HCT116 (cell line): ENCODE results near the gene H2AZ2. TPM values are rescaled to one million over a fixed set of nuclear protein-coding genes. Genes with fewer than 3 reads are reported as not detected.

Source experiments
- ATAC-seq: fragments of 200-7000 bp; cut with Tn5 transposase; 2 replicates; pipeline ENCODE4 v1.9.1; 2020; ENCODE audit warnings: mild to moderate bottlenecking, moderate library complexity
- BruUV-seq: library from RNA; stranded (reverse); fragments of 400-500 nt; replicated peaks from 2 replicates; lab custom pipeline; 2021; lab: Mats Ljungman, UMichigan
- CTCF ChIA-PET: fragments of 300-600 bp; sonication (Branson Sonifier 250); formaldehyde crosslinking; loops from one replicate; lab custom pipeline; 2021; ENCODE audit warnings: antibody characterized with exemption; lab: Charles Lee
- POLR2A ChIA-PET: fragments of 300-600, 350-600 bp; sonication (Branson Sonifier 250); formaldehyde crosslinking; loops from one replicate; lab custom pipeline; 2021; ENCODE audit warnings: antibody characterized with exemption; lab: Charles Lee
- RAD21 ChIA-PET, 2 experiments: fragments of 300-600 bp; sonication (Branson Sonifier 250); formaldehyde crosslinking; loops; one replicate each; lab custom pipeline; 2023; ENCODE audit warnings: low total read pairs in 2 of 2; ENCODE audit not compliant: uncharacterized antibody in 2 of 2, unreplicated experiment in 2 of 2, low non-redundant PET in 1 of 2; lab: Charles Lee
- DNase-seq: peaks from one replicate; pipeline ENCODE4 v3.0.0-alpha.2; 2010; ENCODE audit warnings: low read depth, low spot score
- H2AFZ ChIP-seq: fragments of 200-600 bp; shearing (Covaris generic), sonication (generic); 2 replicates; pipeline ENCODE4 v1.6.1; 2017; ENCODE audit warnings: low read depth, mixed run types, mixed read lengths, antibody characterized with exemption, low read length; ENCODE audit not compliant: poor library complexity, severe bottlenecking
- H3K27ac ChIP-seq: 2 replicates; pipeline ENCODE4 v1.5.1; 2012; ENCODE audit warnings: low read depth, low read length
- H3K27me3 ChIP-seq: fragments of 200-600 bp; sonication (generic); 2 replicates; pipeline ENCODE4 v1.6.1; 2016; ENCODE audit warnings: mixed run types, low read length, mixed read lengths; ENCODE audit not compliant: insufficient read depth
- H3K36me3 ChIP-seq, 2 experiments: fragments of 200-500 bp in 1 of 2; fragments of 200-600 bp in 1 of 2; sonication (Bioruptor generic) in 1 of 2; sonication (generic) in 1 of 2; 2 replicates each; pipeline versions ENCODE4 v1.5.1 to v1.6.1; 2014 to 2016; ENCODE audit warnings: low read length in 2 of 2, inconsistent platforms in 1 of 2, mixed read lengths in 1 of 2, mixed run types in 1 of 2; ENCODE audit not compliant: insufficient read depth in 2 of 2, control insufficient read depth in 1 of 2
- H3K4me1 ChIP-seq, 2 experiments: fragments of 200-600 bp in 1 of 2; sonication (generic) in 1 of 2; 2 replicates each; pipeline versions ENCODE4 v1.5.1 to v1.6.1; 2012 to 2017; ENCODE audit warnings: low read length in 2 of 2, inconsistent platforms in 1 of 2, mild to moderate bottlenecking in 1 of 2, mixed read lengths in 1 of 2, mixed run types in 1 of 2, moderate library complexity in 1 of 2; ENCODE audit not compliant: insufficient read depth in 2 of 2, control insufficient read depth in 1 of 2
- H3K4me2 ChIP-seq: fragments of 200-600 bp; sonication (generic); 2 replicates; pipeline ENCODE4 v1.6.1; 2017; ENCODE audit warnings: mixed run types, low read length, mixed read lengths
- H3K4me3 ChIP-seq, 2 experiments: fragments of 200-600 bp in 1 of 2; sonication (generic) in 1 of 2; replicated peaks in 1 of 2; 2 replicates each; pipeline ENCODE4 v1.5.1; 2011 to 2016; ENCODE audit warnings: low read length in 2 of 2, control low read depth in 1 of 2, low read depth in 1 of 2, mild to moderate bottlenecking in 1 of 2, mixed read lengths in 1 of 2, mixed run types in 1 of 2
- H3K79me2 ChIP-seq: fragments of 200-600 bp; sonication (generic); 2 replicates; pipeline ENCODE4 v1.6.1; 2017; ENCODE audit warnings: mild to moderate bottlenecking, mixed run types, low read length, moderate library complexity, mixed read lengths; ENCODE audit not compliant: insufficient read depth
- H3K9ac ChIP-seq: fragments of 200-600 bp; sonication (generic); 2 replicates; pipeline ENCODE4 v1.6.1; 2016; ENCODE audit warnings: low read length, mixed read lengths
- H3K9me2 ChIP-seq: fragments of 200-600 bp; sonication (generic), shearing (Covaris generic); 2 replicates; pipeline ENCODE4 v1.6.1; 2017; ENCODE audit warnings: mixed run types, mild to moderate bottlenecking, moderate library complexity; ENCODE audit not compliant: insufficient read depth
- H3K9me3 ChIP-seq, 2 experiments: fragments of 200-500 bp in 1 of 2; fragments of 200-600 bp in 1 of 2; sonication (Bioruptor generic) in 1 of 2; sonication (generic) in 1 of 2; 2 replicates each; pipeline ENCODE4 v1.6.1; 2014 to 2017; ENCODE audit warnings: low read length in 2 of 2, mixed read lengths in 2 of 2, inconsistent platforms in 1 of 2, low read depth in 1 of 2, mild to moderate bottlenecking in 1 of 2, mixed run types in 1 of 2, moderate library complexity in 1 of 2; ENCODE audit not compliant: control insufficient read depth in 1 of 2, insufficient read depth in 1 of 2
- H4K20me1 ChIP-seq: fragments of 200-600 bp; sonication (generic), shearing (Covaris generic); 2 replicates; pipeline ENCODE4 v1.6.1; 2017; ENCODE audit warnings: mixed run types, mild to moderate bottlenecking, moderate library complexity; ENCODE audit not compliant: insufficient read depth
- CBX3 ChIP-seq: IDR thresholded peaks from 2 replicates; pipeline ENCODE4 v1.6.1; 2012; ENCODE audit warnings: low read depth
- EGR1 ChIP-seq: IDR thresholded peaks from 2 replicates; pipeline ENCODE4 v1.6.1; 2012; ENCODE audit warnings: low read depth
- POLR2AphosphoS5 ChIP-seq: IDR thresholded peaks from 2 replicates; pipeline ENCODE4 v1.6.1; 2011; ENCODE audit warnings: mild to moderate bottlenecking, low read depth, low read length, moderate library complexity
- SP1 ChIP-seq: IDR thresholded peaks from 2 replicates; pipeline ENCODE4 v1.6.1; 2012; ENCODE audit warnings: low read depth
- SRF ChIP-seq: IDR thresholded peaks from 2 replicates; pipeline ENCODE4 v1.6.1; 2012; ENCODE audit warnings: low read depth
- TCF7L2 ChIP-seq: IDR thresholded peaks from 2 replicates; pipeline ENCODE4 v1.7.0; 2011; ENCODE audit warnings: borderline replicate concordance, inconsistent platforms; ENCODE audit not compliant: insufficient read depth, insufficient read length; ENCODE audit errors: extremely low read depth
- YY1 ChIP-seq: IDR thresholded peaks from 2 replicates; pipeline ENCODE4 v1.6.1; 2011; ENCODE audit warnings: low read length, low read depth, moderate library complexity, mild to moderate bottlenecking; ENCODE audit not compliant: insufficient replicate concordance; ENCODE audit errors: extremely low read depth
- ZNF274 ChIP-seq: fragments of 200-500 bp; sonication (Bioruptor generic); IDR thresholded peaks from 2 replicates; pipeline ENCODE4 v1.6.1; 2014; ENCODE audit warnings: mild to moderate bottlenecking, low read depth, low read length, inconsistent platforms
- intact Hi-C: fragments of 100-400 bp; cut with micrococcal nuclease; formaldehyde crosslinking; loops from 2 replicates; pipeline ENCODE4 v1.10.0; 2022
- total RNA-seq: library from RNA; stranded (reverse); gene quantifications from one replicate; pipeline ENCODE4 v1.2.1, GENCODE V29; 2021; ENCODE audit not compliant: unreplicated experiment
- TF ChIP-seq, protein P1 (sequence below): IDR thresholded peaks from 2 replicates; pipeline ENCODE4 v1.6.1; 2012
- TF ChIP-seq, protein P2 (sequence below): IDR thresholded peaks from 2 replicates; pipeline ENCODE4 v1.6.1; 2012; ENCODE audit warnings: low read depth

Gene H2AZ2
- total RNA-seq, 1 experiment from 2014 or later = 226 TPM

DNA sequence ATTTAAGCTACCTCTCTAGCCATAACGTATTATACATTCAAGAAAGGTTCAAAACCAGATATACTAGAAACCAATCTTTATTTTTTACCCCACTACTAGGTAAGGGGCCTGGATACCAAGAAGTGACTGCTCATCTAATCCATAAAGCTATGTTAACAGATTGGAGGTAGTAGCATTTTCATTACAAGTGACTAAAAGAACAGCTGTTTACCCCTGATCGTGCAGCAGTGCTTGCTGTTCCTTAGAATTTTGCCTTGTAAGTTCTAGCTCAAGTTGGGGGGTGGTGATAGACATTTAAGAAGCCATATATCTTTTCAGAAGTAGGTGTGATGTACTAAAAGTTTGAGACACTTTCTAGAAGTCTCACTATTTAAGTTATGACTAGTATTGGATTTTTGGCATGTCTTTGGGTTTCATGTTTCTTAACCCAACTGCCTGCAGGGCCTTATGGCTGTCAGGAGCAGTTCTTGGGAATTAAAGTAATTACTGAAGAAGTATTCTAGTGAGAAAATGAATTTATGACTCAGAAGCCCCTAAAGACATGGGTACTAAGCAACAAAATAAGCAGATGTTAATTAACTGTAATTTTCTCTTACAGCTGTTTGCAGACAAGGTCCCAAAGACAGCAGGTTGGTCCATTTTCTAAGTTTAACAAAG is 49.1 kb downstream of the H2AZ2 start:
- BruUV-seq = no TSS peak
- Histone ChIP-seq H3K4me3 (peak overlapping the region in 1 of 2 experiments; percentile 12; a peak in 1 of 4 replicates), H3K27ac (peak overlapping the region; percentile 99), H3K4me2 (peak overlapping the region; percentile 90), H4K20me1 (peaks cover 43% of the 10 kb centered on the region; the same call in 1 of the 2 replicates), H3K9me2 (no peaks in the 10 kb centered on the region), H3K36me3 (peaks cover 27 to 63% of the 10 kb centered on the region in 2 experiments), H3K79me2 (peaks cover 74% of the 10 kb centered on the region), H2AFZ (no peak overlapping the region), H3K4me1 (peaks cover 9 to 35% of the 10 kb centered on the region in 2 experiments; a peak in 3 of 4 replicates), H3K9ac (peak overlapping the region; percentile 37), H3K9me3 (no peaks in the 10 kb centered on the region), H3K27me3 (no peaks in the 10 kb centered on the region)
- POLR2A ChIA-PET = interaction anchor here (1.1 kb wide), 1 partner anchor 160 kb away, joined by 3 read pairs; no protein-coding TSS in a partner anchor
- CTCF ChIA-PET = no interaction called here
- DNase-seq (no peak), ATAC-seq (no peak)
- intact Hi-C loops = loop anchor here (5.0 to 10.0 kb wide), 2 partner anchors 49 to 126 kb away; partner anchors contain the start of gene H2AZ2
- no peak for TF ChIP-seq SRF
- TF ChIP-seq, protein P1, sequence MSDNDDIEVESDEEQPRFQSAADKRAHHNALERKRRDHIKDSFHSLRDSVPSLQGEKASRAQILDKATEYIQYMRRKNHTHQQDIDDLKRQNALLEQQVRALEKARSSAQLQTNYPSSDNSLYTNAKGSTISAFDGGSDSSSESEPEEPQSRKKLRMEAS = no peak
- TF ChIP-seq ZNF274 = no peak
- no peak for TF ChIP-seq EGR1
- TF ChIP-seq YY1 = no peak
- RAD21 ChIA-PET = no interaction called here

DNA sequence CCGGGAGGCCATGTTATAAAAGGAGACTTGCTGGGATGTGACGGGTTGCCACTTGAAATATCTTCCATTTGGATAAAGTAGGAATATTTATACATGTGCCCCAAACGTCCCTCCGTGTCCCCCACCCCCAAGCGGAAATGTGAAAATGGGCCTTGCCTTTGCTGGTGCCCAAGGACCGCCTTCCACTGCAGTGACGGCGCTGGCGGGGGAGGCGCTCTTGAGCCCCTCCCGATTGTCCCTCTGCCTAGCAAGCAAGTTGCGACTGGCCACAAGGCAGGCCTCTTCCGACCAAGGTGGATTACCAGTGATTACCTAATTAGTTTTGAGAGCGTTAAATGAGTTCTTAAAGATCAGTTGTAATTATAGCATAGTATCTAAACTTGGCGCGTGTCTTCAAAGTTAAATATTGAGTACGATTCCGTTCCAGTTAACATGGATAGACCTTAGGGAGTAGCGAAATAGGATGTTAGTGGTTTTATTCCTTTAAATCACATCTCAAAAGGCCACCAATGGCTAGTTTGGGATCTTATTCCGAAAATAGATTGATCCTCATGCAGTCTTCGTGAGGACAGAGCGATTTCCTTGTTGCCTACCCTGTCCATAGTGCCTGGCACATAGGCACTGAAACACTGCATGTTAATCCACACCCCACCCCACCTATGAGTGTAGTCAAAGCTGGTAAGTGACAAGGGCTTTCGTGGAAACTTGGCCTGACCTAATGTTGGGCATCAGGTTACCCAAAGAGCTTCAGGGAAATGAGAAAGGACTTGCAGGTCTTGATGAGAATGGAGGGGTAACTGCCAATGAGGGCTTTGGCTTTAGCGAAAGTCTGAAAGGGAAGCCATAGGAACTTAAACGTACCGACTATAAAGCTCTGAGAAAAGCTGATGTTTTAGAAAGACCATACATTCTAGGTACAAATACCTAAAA is 50.3 kb downstream of the H2AZ2 start:
- DNase-seq = peak; percentile 64
- Histone ChIP-seq H3K79me2 (peaks cover 71% of the 10 kb centered on the region), H3K27ac (peak overlapping the region; percentile 99), H3K4me3 (peak overlapping the region; percentile 80 to 96), H3K27me3 (no peaks in the 10 kb centered on the region), H2AFZ (no peak overlapping the region), H3K9me3 (no peaks in the 10 kb centered on the region), H3K4me2 (peak overlapping the region; percentile 90), H3K36me3 (peaks cover 22 to 51% of the 10 kb centered on the region in 2 experiments), H3K4me1 (peaks cover 9 to 41% of the 10 kb centered on the region in 2 experiments; a peak in 3 of 4 replicates), H3K9me2 (no peaks in the 10 kb centered on the region), H4K20me1 (peaks cover 42% of the 10 kb centered on the region; the same call in 1 of the 2 replicates), H3K9ac (peak overlapping the region; percentile 100)
- ChIA-PET CTCF (no interaction called here), POLR2A (interaction anchor here (1.0 to 1.1 kb wide), 5 partner anchors 11 to 215 kb away, joined by 3 read pairs; partner anchors contain the start of gene TMED4), RAD21 (no interaction called here)
- intact Hi-C loops = loop anchor here (1.0 to 10.0 kb wide), 4 partner anchors 50 to 209 kb away; partner anchors contain the start of genes H2AZ2 and OGDH
- peak; percentile 58 for ATAC-seq
- BruUV-seq = TSS peak; percentile 60
- no peak for TF ChIP-seq ZNF274
- TF ChIP-seq POLR2AphosphoS5 = peak; percentile 67
- no peak for TF ChIP-seq TCF7L2
- TF ChIP-seq, protein P2, sequence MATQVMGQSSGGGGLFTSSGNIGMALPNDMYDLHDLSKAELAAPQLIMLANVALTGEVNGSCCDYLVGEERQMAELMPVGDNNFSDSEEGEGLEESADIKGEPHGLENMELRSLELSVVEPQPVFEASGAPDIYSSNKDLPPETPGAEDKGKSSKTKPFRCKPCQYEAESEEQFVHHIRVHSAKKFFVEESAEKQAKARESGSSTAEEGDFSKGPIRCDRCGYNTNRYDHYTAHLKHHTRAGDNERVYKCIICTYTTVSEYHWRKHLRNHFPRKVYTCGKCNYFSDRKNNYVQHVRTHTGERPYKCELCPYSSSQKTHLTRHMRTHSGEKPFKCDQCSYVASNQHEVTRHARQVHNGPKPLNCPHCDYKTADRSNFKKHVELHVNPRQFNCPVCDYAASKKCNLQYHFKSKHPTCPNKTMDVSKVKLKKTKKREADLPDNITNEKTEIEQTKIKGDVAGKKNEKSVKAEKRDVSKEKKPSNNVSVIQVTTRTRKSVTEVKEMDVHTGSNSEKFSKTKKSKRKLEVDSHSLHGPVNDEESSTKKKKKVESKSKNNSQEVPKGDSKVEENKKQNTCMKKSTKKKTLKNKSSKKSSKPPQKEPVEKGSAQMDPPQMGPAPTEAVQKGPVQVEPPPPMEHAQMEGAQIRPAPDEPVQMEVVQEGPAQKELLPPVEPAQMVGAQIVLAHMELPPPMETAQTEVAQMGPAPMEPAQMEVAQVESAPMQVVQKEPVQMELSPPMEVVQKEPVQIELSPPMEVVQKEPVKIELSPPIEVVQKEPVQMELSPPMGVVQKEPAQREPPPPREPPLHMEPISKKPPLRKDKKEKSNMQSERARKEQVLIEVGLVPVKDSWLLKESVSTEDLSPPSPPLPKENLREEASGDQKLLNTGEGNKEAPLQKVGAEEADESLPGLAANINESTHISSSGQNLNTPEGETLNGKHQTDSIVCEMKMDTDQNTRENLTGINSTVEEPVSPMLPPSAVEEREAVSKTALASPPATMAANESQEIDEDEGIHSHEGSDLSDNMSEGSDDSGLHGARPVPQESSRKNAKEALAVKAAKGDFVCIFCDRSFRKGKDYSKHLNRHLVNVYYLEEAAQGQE = no peak
- TF ChIP-seq SRF = peak; percentile 86
- TF ChIP-seq SP1 = no peak; the same call in 1 of the 2 replicates
- TF ChIP-seq CBX3 = peak; percentile 27; the same call in 1 of the 2 replicates
- TF ChIP-seq, protein P1 = peak; percentile 47
